MG63 (cell line): ENCODE measurements around the gene GABRA5. TPM values are rescaled to one million over a fixed set of nuclear protein-coding genes. Genes with fewer than 3 reads are reported as not detected.
A peak's percentile ranks its signal among the peaks of the same experiment; 100 is the strongest.
"Not testable (repeated sequence)": the region's sequence is repeated elsewhere in the genome, so short reads cannot be mapped to it uniquely, and the experiment has no call there.

Source experiments
- DNase-seq: peaks from one replicate; pipeline ENCODE4 v3.0.0-alpha.2; 2020
- H3K27me3 ChIP-seq: fragments of 250-450 bp; sonication (Bioruptor Pico); 2 replicates; pipeline ENCODE4 v1.5.1; 2020; ENCODE audit warnings: mild to moderate bottlenecking, moderate library complexity
- H3K36me3 ChIP-seq: fragments of 250-450 bp; sonication (Bioruptor Pico); 2 replicates; pipeline ENCODE4 v1.5.1; 2020; ENCODE audit warnings: mild to moderate bottlenecking, moderate library complexity
- H3K4me3 ChIP-seq: fragments of 250-450 bp; sonication (Bioruptor Pico); 2 replicates; pipeline ENCODE4 v1.5.1; 2020; ENCODE audit warnings: mild to moderate bottlenecking, moderate library complexity
- H3K9me3 ChIP-seq: fragments of 250-450 bp; sonication (Bioruptor Pico); 2 replicates; pipeline ENCODE4 v1.5.1; 2020; ENCODE audit warnings: mild to moderate bottlenecking, moderate library complexity
- total RNA-seq: library from RNA; depleted of rRNA; stranded (reverse); fragments of >200 nt; shearing (Covaris generic); gene quantifications from 2 replicates; pipeline ENCODE4 v1.2.3, GENCODE V29; 2014; ENCODE audit warnings: low replicate concordance; rRNA removed

GABRA5 gene
- total RNA-seq, result 0.49 TPM in 1 of 2 replicates, not detected in the other

DNA sequence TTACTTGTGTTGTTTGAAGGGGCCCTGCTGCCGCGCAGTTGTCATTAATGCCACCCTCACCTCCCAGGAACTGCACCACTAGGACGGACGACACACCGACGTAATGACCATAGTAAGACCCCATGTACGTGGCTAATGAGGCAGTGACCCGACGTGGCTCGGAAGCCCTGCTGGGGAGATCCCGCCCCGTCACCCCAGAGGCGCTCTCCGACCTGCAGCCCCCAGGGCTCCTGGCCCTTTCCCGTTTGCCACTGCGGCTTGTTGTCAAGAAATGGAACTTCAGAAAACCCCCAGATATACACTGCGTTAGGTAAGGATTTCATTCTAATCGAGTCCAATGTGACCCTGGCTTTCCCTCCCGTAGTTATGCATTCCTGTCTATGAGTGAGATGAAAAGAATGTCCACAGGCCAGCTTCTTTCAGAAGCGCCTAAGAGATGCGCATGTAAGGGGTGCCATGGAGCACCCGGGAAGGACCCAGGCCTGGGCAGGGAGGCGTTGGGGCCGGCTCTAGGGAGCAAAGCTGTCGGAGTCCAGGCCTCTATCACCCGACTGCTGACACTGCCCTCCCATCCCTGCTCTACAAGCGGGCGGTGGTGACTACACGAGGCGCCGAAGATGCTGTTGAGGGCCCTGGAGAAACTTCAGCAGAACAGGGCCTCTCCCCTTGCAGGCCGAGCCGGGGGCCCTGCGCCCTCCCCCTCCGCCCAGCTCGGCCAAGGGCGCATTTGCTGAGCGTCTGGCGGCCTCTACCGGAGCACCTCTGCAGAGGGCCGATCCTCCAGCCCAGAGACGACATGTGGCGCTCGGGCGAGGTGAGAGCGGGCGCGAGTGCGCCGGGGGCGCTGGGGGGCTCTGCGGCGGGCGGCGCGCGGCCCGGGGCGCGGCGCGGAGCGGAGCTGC is at the start of gene GABRA5:
TSS of gene GABRA5 (plus strand) at position 765 of the 902 bp plus-strand sequence. CDS start 2,187 bp downstream, outside the sequence.
- Histone ChIP-seq H3K27me3 (peaks cover 15% of the 10 kb centered on the region), H3K9me3 (no peaks in the 10 kb centered on the region), H3K4me3 (no peak within 1 kb of the TSS), H3K36me3 (no peaks in the 10 kb centered on the region)
- no peak for DNase-seq

DNA sequence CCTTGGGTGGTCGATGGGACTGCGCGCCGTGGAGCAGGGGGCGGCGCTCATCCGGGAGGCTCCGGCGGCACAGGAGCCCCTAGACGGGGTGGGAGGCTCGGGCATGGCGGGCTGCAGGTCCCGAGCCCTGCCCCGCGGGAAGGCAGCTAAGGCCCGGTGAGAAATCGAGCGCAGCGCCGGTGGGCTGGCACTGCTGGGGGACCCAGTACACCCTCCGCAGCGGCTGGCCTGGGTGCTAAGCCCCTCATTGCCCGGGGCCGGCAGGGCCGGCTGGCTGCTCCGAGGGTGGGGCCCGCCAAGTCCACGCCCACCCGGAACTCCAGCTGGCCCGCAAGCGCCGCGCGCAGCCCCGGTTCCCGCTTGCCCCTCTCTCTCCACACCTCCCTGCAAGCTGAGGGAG is 35.7 kb upstream of the GABRA5 start:
- H3K4me3 ChIP-seq, DNase-seq, H3K9me3 ChIP-seq, H3K36me3 ChIP-seq, H3K27me3 ChIP-seq: not testable (repeated sequence)

DNA sequence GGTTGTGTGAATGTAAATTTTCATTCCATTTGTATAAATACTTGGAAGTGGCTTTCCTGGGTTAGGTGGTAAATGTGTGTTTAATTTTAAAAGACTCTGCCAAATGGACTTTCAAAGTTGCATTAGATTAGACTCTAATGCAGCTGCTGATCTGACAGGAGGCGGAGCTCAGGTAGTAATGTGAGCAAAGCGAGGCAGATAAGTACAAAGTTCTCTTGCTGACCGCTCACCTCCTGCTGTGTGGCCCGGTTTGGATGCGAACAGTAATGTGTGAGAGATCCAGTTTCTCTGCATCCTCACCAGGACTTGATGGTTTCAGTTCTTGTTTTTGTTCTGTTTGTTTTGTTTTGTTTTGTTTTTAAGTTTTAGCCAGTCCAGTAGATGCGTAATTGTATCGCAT is 34.9 kb upstream of the GABRA5 start:
- Histone ChIP-seq H3K4me3 (no peak overlapping the region), H3K27me3 (no peaks in the 10 kb centered on the region), H3K9me3 (no peaks in the 10 kb centered on the region), H3K36me3 (no peaks in the 10 kb centered on the region)
- DNase-seq, result no peak

DNA sequence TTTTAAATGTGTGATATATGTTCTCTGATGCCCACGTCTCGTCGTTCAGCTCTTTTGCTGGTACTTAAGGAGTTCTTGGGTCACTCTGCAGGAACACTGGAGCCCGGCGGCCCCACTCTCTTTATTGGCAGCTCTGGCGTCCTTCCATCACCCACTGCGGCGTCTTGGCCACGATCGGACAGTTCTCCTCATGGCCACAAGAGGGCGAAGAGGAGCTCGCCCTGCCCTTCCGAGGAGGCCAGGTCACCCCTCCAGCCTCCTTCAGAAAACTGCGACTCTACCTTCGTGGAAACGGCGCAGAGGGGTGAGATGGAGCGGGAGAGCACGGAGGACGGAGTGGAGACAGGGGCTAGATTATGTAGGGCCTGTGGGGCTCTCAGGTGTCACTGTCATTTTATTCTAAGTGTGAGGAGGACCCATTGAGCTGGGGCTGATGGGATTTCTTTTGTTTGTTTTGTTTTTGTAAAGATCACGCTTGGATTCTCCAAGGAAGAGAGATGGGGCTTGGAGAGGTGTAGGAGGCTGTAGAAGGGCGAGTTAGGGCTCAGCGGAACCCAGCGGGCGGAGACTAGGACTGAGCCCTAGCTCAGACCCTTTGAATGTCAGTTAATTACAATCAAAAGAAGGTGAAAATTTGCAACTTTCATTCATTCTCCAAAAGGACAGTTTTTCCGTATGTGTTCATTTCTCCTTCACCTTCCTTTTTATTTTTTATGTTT is 28.0 kb upstream of the GABRA5 start:
- Histone ChIP-seq H3K36me3 (no peaks in the 10 kb centered on the region), H3K9me3 (no peaks in the 10 kb centered on the region), H3K27me3 (peaks cover 7% of the 10 kb centered on the region), H3K4me3 (no peak overlapping the region)
- DNase-seq, result peak; percentile 14

DNA sequence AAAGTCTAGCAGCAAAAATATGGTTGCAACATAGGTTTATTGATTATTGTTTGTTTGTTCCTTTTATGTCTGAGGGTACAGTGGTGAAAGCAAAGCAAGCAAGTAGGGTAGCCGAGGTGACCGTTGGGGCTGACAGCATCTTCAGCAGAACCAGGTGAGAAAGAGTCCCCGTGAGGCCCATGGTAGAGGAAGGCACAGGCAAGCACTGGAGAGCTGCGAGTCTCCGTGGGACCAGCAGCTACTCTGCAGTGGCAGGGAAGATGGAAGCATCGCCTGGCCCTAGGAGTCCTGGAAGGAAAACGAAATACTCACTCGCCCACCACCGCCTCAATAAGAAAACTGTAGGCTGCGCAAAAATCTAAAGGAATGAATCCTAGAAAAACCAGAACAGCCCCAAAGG is 25.3 kb upstream of the GABRA5 start:
- Histone ChIP-seq H3K36me3 (no peaks in the 10 kb centered on the region), H3K9me3 (no peaks in the 10 kb centered on the region), H3K4me3 (no peak overlapping the region), H3K27me3 (peaks cover 7% of the 10 kb centered on the region)
- no peak for DNase-seq

DNA sequence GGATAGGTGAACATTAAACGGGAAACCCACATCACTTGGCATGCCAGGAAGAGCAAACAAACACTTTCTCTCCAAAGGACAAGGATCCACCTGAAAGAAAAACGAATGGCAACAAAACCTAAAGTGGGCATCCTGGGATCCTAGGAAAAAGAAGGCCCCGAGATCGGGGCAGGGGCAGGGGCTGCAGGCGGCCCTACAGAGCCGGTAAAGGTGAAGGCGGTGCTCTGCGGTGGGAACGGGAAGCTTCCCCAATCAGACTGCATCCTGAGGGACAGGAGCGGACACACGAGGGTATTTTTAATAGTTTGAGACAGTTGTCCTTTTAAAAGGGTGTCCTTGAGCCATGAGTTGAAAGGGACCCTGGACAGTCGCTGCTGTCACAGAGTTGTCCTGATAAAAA is 24.9 kb upstream of the GABRA5 start:
- H3K27me3 ChIP-seq, result peaks cover 7% of the 10 kb centered on the region
- no peak for DNase-seq
- no peaks in the 10 kb centered on the region for H3K9me3 ChIP-seq
- no peaks in the 10 kb centered on the region for H3K36me3 ChIP-seq
- H3K4me3 ChIP-seq, result no peak overlapping the region

DNA sequence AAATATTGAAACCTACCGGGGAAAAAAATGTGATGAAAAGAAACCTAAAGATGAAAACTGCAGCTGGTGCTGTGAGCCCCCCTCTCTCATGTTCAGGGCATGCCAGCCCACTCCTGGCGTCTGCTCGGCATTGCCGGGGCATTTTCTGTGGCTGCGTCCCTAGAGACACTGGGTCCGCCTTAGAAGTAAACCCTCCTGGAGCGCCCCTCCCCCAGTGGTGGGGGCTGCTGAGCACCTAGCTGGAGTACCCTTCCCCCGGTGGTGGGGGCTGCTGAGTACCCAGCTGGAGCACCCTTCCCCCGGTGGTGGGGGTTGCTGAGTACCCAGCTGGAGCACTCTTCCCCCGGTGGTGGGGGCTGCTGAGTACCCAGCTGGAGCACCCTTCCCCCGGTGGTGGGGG is 24.5 kb upstream of the GABRA5 start:
- DNase-seq, result no peak
- no peaks in the 10 kb centered on the region for H3K36me3 ChIP-seq
- no peak overlapping the region for H3K4me3 ChIP-seq
- H3K9me3 ChIP-seq, result no peaks in the 10 kb centered on the region
- H3K27me3 ChIP-seq, result peaks cover 7% of the 10 kb centered on the region

DNA sequence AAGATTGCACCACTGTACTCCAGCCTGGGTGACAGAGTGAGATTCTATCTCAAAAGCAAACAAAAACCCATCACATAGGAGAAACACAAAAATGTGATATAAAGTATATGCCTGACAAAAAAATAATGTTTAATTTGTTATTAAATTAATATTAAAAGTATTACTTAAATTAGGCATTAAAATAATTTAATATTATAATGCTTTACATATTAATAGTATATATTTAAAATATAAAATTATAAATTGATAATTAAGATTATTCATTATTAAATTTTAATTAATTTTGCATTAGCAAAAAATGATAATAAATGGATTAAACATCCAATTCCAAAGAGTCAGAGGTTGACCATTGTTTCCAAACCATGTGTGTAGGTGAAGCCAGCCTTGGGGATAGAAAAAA is 22.0 kb upstream of the GABRA5 start:
- Histone ChIP-seq H3K9me3 (no peaks in the 10 kb centered on the region), H3K4me3 (no peak overlapping the region), H3K27me3 (peaks cover 7% of the 10 kb centered on the region), H3K36me3 (no peaks in the 10 kb centered on the region)
- no peak for DNase-seq

DNA sequence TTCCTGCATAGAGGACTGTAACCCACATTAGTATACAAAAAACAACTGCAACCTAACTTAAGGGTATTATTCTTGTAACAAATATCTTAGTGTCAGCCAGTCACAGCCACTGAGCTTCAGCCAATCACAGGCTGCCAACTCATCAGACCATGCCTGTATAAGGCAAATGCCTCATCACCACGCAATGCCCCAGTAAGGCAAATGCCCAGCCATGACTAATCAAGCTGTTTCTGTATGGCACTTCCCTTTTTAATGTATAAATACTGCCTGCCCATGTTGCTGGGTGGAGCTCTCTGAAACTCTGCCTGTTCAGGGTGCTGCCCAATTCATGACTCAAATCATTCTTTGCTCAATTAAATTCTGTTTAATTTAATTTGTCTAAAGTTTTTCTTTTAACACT is 18.4 kb upstream of the GABRA5 start:
- Histone ChIP-seq H3K36me3 (no peaks in the 10 kb centered on the region), H3K4me3 (no peak overlapping the region), H3K27me3 (no peaks in the 10 kb centered on the region), H3K9me3 (no peaks in the 10 kb centered on the region)
- peak; percentile 38 for DNase-seq

DNA sequence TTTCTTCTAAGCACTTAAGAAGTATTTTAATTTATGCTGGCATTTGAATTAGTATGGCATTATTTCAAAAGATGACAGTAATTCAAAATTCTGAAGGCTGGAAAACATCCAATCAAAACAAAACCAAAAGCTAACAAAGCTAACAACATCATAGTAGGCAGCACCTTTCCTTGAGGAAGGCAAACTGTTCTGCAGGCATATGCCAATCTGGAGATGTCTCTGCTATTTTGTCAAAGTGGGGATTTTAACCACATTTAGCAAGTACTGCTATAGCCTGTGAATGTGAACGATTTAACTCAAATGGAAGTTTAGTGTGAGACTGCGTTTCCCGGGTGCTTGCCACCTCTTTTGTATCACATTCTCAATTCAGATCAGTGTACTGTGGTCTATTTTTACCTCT is 16.7 kb upstream of the GABRA5 start:
- Histone ChIP-seq H3K9me3 (no peaks in the 10 kb centered on the region), H3K27me3 (no peaks in the 10 kb centered on the region), H3K36me3 (no peaks in the 10 kb centered on the region), H3K4me3 (no peak overlapping the region)
- no peak for DNase-seq

DNA sequence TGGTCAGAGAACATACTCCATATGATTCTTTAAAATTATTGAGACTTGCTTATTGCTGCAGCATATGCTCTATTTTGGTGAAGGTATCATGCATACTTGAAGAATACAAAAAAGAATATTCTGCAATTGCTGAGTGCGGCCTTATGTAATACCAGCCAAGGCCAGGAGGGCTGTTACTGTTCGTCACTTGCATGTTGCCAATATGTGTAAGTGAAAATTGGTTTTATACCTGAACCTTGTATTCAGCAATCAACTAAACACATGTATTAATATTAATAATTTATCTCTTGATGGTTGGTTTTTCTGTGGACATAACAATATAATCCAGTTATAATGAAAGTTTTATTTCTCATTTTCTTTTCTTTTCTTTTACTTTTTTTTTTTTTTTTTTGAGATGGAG is 13.9 kb upstream of the GABRA5 start:
- Histone ChIP-seq H3K27me3 (no peaks in the 10 kb centered on the region), H3K36me3 (no peaks in the 10 kb centered on the region), H3K9me3 (no peaks in the 10 kb centered on the region), H3K4me3 (no peak overlapping the region)
- DNase-seq, result no peak

DNA sequence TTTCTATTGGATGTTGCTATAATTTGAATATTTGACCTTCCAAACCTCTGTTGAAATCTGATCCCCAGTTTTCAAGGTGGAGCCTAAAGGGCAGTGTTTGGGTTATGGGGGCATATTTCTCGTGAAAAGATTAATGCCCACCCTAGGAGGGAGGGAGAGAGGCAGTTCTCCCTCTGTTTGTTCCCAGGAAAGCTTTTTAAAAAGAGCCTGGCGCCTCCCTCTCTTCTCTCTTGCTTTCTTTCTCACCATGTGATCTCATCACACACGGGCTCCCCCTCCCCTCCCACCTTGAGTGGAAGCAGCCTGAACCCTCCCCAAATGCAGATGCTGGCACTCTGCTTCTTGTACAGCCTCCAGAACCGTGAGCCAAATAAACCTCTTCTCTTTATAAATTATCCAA is 12.4 kb upstream of the GABRA5 start:
- H3K4me3 ChIP-seq, result no peak overlapping the region
- H3K27me3 ChIP-seq, result no peaks in the 10 kb centered on the region
- DNase-seq, result no peak
- H3K9me3 ChIP-seq, result no peaks in the 10 kb centered on the region
- no peaks in the 10 kb centered on the region for H3K36me3 ChIP-seq

DNA sequence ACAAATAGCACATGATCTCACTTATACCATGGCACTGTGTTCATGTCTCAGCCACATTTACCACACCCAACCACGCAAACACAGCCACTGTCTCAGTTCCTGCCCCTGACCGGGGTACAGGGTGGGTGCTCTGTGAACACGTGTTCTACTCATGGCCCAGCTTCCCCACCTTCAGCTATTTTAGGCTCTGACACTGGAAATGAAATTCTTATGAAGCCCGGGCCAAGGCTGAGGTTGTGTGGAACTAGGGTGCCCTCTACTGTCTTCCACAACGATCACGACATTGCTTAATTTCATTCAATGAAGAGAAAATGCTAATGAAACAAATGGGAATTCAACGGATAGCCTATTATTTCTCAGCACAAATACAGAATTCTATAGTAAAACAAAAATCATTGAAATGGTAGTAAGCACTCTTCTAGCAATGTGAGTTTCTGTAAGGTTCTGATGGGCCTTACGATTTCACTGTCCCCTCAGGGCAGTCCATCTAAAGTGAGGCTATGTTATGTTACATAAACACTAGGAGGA is 2.1 kb upstream of the GABRA5 start:
- H3K4me3 ChIP-seq, result no peak overlapping the region
- no peaks in the 10 kb centered on the region for H3K9me3 ChIP-seq
- no peaks in the 10 kb centered on the region for H3K36me3 ChIP-seq
- peaks cover 15% of the 10 kb centered on the region for H3K27me3 ChIP-seq
- DNase-seq, result no peak

DNA sequence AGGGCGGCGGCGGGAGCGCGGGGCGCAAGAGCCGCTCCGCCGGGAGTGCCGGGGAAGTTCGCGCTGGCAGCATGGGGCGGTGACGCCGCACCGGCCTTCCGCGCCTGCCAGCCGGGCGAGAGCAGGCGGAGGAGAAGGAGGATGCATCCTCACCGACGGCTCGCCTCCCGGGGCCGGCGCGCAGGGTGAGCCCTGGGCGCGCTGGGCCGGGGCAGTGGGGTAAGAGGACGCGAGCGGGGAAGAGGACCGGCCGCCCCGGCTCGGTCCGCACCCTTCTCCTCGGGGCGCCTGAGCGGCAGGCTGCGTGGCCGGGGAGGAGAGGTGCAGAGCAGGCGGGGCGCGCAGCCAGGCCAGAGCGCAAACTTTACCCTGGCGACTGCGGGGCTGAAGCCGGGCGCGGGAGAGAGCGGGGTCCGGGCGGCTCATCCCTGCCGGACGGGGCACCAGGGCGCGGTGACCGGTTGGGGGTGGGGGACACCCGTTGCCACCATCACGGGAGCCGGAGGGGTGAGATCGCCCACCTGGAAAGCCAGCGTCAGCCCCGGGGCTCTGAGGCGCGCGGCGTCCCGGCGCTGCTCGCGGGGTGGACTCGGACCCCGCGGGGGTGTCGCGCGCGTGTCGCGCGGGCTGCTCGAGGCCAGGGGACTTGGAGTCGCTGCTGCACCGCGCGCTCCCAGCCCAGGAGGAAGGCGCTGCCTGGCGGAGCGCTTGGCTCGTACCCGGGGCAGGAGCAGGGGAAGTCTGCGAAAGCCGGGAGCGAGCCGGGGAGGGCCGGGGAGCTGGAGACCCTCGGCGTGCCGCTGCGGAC is 542 bp downstream of the GABRA5 start:
- Histone ChIP-seq H3K4me3 (no peak overlapping the region), H3K36me3 (no peaks in the 10 kb centered on the region), H3K27me3 (peaks cover 15% of the 10 kb centered on the region), H3K9me3 (no peaks in the 10 kb centered on the region)
- DNase-seq, result no peak

DNA sequence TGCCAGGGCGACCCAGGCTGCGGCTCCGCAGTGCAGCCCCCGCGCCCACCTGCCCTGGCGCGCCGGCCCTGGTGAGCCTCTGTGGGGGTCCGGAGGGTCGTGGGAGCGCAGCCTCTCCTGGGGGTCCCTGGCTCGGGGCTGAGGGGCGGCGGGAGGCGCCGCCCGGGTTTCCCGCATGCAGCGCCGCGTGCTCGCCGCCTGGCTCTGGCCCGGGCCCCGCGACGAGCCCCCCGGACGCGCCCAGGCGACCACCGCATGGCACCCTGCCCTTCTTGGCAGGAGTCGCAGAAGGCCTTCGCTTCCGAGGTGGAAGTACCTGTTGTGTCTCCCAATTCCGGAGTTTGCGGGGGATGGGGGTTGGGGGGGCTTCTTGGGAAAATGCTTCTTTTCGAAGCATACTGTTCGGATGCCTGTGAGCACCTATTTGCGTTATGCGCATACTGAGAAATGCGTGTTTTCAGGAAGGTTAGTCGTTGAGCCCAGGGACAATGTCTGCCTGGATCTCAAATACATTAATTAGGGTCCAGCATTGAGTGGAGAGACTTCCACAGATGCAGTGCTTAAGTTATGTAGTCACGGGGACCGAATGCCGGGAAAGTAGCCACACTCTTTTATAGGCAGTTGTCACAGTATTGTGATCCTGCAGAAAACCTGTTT is 1.3 kb downstream of the GABRA5 start:
- H3K9me3 ChIP-seq, result no peaks in the 10 kb centered on the region
- DNase-seq, result no peak
- H3K27me3 ChIP-seq, result peaks cover 15% of the 10 kb centered on the region
- H3K36me3 ChIP-seq, result no peaks in the 10 kb centered on the region
- no peak overlapping the region for H3K4me3 ChIP-seq

DNA sequence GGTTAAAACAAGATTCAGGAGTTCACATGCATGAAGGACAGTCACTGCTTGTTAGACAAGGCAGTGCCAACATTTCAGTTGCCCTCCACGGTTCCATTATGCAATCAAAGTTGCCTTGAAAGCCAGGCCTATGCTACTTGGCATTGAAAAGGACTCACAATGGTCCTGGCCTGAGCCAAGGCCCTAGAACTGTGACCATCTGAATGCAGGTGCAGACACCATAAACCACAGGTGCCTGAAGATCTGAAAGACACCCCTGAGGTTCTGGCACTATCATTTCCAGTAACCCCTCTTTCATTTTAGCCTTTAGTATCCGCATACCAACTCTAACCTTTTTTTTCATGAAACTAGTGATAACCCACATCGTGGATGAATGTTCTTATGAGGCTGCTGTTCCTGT is 2.8 kb downstream of the GABRA5 start:
- H3K9me3 ChIP-seq, result no peaks in the 10 kb centered on the region
- H3K27me3 ChIP-seq, result peaks cover 15% of the 10 kb centered on the region
- no peak for DNase-seq
- no peak overlapping the region for H3K4me3 ChIP-seq
- no peaks in the 10 kb centered on the region for H3K36me3 ChIP-seq
